A673 (cell line): Measurements from ENCODE around the gene HMCN2. TPM values are rescaled to one million over a fixed set of nuclear protein-coding genes. Genes with fewer than 3 reads are reported as not detected.

Experiments
- BruUV-seq: library from RNA; stranded (reverse); fragments of 400-500 nt; replicated peaks from 2 replicates; lab custom pipeline; 2021; lab: Mats Ljungman, UMichigan
- CTCF ChIA-PET: fragments of 300-600 bp; sonication (Branson Sonifier 250); formaldehyde crosslinking; loops from one replicate; lab custom pipeline; 2022; ENCODE audit warnings: antibody characterized with exemption; lab: Charles Lee
- POLR2A ChIA-PET: fragments of 300-600 bp; sonication (Branson Sonifier 250); formaldehyde crosslinking; loops from one replicate; lab custom pipeline; 2022; ENCODE audit warnings: antibody characterized with exemption; ENCODE audit not compliant: low non-redundant PET; lab: Charles Lee
- DNase-seq: peaks from one replicate; pipeline ENCODE4 v3.0.0-alpha.2; 2015; ENCODE audit warnings: low spot score
- H3K27ac ChIP-seq: fragments of 200-600 bp; sonication (generic); 2 replicates; pipeline ENCODE4 v1.5.1; 2016; ENCODE audit warnings: mixed run types, low read depth, mild to moderate bottlenecking, mixed read lengths, antibody characterized with exemption, low read length; ENCODE audit not compliant: poor library complexity, severe bottlenecking
- H3K27me3 ChIP-seq: fragments of 200-600 bp; sonication (generic); replicated peaks from 2 replicates; pipeline ENCODE4 v1.6.1; 2017; ENCODE audit warnings: mixed run types, low read depth, mild to moderate bottlenecking, mixed read lengths, antibody characterized with exemption, low read length; ENCODE audit not compliant: insufficient read depth, poor library complexity
- H3K36me3 ChIP-seq: fragments of 200-600 bp; sonication (generic); 2 replicates; pipeline ENCODE4 v1.6.1; 2016; ENCODE audit warnings: mixed run types, mild to moderate bottlenecking, mixed read lengths, antibody characterized with exemption, low read length; ENCODE audit not compliant: insufficient read depth, poor library complexity, severe bottlenecking
- H3K4me1 ChIP-seq: fragments of 200-600 bp; sonication (generic); 2 replicates; pipeline ENCODE4 v1.6.1; 2017; ENCODE audit warnings: mixed run types, mild to moderate bottlenecking, mixed read lengths, antibody characterized with exemption, low read length; ENCODE audit not compliant: insufficient read depth, poor library complexity, severe bottlenecking
- H3K4me3 ChIP-seq: fragments of 200-600 bp; sonication (generic); 2 replicates; pipeline ENCODE4 v1.5.1; 2016; ENCODE audit warnings: low read depth, mixed run types, mild to moderate bottlenecking, mixed read lengths, low read length; ENCODE audit not compliant: poor library complexity, severe bottlenecking
- H3K9me3 ChIP-seq: fragments of 200-600 bp; sonication (generic); 2 replicates; pipeline ENCODE4 v1.6.1; 2016; ENCODE audit warnings: mixed run types, low read depth, mild to moderate bottlenecking, mixed read lengths, antibody characterized with exemption, low read length; ENCODE audit not compliant: poor library complexity, severe bottlenecking
- EZH2 ChIP-seq: fragments of 200-600 bp; sonication (generic); IDR thresholded peaks from 2 replicates; pipeline ENCODE4 v1.6.1; 2017; ENCODE audit warnings: borderline replicate concordance, low read depth, mild to moderate bottlenecking, mixed read lengths, antibody characterized with exemption, low read length; ENCODE audit not compliant: poor library complexity, severe bottlenecking
- intact Hi-C: fragments of 100-400 bp; cut with micrococcal nuclease; formaldehyde crosslinking; loops from one replicate; pipeline ENCODE4 v1.10.0; 2022; ENCODE audit not compliant: unreplicated experiment
- total RNA-seq: library from RNA; stranded (reverse); gene quantifications from 2 replicates; pipeline ENCODE4 v1.2.3, GENCODE V29; 2021
- TF ChIP-seq, protein P1 (sequence below): fragments of 300-800, 200-600 bp; sonication (generic); conservative IDR thresholded peaks from 2 replicates; pipeline ENCODE4 v1.5.1; 2017; ENCODE audit warnings: low read depth, mild to moderate bottlenecking, antibody characterized with exemption, low read length, moderate library complexity, mixed read lengths

The HMCN2 gene
- total RNA-seq, 1 experiment from 2014 or later, result 0.28 TPM

DNA sequence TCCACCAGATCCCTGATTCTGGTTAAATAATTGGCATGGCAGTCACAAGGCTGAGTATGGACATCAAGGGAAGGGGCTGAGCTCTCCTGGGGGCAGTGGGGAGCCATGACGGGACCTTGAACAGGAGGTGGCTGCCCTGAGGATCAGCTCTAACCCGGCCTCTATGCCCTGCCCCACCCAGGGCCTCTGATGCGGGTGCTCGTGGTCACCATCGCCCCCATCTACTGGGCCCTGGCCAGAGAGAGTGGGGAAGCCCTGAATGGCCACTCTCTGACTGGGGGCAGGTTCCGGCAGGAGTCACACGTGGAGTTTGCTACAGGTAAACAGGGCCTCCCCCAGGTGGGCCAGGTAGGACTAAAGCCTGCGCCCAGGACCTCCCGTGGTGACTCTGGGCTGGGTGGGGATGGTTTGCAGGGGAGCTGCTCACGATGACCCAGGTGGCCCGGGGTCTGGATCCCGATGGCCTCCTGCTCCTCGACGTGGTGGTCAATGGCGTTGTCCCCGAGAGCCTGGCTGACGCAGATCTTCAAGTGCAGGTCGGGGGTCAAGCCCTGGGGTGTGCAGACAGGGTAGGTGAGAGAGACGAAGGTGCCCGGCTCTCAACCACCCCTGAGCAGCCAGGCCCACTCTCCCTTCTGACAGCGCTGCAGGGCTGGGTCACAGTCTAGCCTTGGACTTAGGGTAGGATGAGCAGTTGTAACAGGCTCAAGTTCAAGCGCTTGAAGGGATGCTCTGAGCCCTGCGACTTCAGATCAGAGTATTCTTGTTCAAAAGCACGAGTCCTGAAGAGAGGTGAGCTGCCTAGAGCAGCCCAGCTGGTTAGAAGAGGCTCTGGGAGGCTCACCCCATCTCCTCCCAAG lies 159.3 kb downstream of the HMCN2 start:
- no peaks in the 10 kb centered on the region for H3K36me3 ChIP-seq
- no peak overlapping the region for H3K4me3 ChIP-seq
- H3K27ac ChIP-seq, result no peak overlapping the region
- TF ChIP-seq EZH2, result no peak
- TF ChIP-seq, protein P1, sequence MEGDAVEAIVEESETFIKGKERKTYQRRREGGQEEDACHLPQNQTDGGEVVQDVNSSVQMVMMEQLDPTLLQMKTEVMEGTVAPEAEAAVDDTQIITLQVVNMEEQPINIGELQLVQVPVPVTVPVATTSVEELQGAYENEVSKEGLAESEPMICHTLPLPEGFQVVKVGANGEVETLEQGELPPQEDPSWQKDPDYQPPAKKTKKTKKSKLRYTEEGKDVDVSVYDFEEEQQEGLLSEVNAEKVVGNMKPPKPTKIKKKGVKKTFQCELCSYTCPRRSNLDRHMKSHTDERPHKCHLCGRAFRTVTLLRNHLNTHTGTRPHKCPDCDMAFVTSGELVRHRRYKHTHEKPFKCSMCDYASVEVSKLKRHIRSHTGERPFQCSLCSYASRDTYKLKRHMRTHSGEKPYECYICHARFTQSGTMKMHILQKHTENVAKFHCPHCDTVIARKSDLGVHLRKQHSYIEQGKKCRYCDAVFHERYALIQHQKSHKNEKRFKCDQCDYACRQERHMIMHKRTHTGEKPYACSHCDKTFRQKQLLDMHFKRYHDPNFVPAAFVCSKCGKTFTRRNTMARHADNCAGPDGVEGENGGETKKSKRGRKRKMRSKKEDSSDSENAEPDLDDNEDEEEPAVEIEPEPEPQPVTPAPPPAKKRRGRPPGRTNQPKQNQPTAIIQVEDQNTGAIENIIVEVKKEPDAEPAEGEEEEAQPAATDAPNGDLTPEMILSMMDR, result no peak
- intact Hi-C loops, result loop anchor here (5.0 kb wide), 1 partner anchor 308 kb away; no protein-coding TSS in a partner anchor
- POLR2A ChIA-PET, result no interaction called here
- peaks cover 20% of the 10 kb centered on the region for H3K27me3 ChIP-seq
- CTCF ChIA-PET, result no interaction called here
- BruUV-seq, result no TSS peak
- H3K4me1 ChIP-seq, result peaks cover 31% of the 10 kb centered on the region
- no peaks in the 10 kb centered on the region for H3K9me3 ChIP-seq
- DNase-seq, result no peak

DNA sequence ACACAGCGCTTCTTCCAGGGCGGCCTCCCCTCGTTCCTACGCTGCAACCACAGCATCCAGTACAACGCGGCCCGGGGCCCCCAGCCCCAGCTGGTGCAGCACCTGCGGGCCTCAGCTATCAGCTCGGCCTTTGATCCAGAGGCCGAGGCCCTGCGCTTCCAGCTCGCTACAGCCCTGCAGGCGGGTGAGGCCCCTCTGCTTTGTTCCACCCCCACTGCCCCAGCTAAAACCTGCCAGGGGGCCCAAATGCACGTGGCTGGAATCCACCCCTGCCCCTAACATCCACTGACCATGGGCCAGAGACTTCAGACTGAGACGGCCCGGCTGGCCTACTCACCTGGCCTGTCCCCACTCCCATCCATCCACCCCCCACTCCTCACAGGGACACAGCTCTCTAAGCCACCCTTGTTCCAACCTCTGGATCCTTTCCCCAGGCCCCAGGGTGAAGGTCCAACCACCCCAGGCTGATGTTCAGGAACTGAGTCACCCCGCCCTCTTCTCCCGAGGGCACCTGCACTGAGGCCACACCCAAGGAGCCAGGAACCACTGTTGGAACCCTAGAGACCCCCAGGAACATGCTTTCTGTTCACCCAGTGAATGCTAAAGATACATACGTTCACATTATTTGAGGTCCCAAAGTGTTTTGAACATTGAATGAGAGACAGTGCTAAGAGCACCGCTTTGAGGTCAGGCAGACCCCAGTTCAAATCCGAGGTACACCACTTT lies 160.3 kb downstream of the HMCN2 start:
- Histone ChIP-seq H3K9me3 (no peaks in the 10 kb centered on the region), H3K4me3 (no peak overlapping the region), H3K36me3 (no peaks in the 10 kb centered on the region), H3K27ac (no peak overlapping the region), H3K27me3 (peaks cover 14% of the 10 kb centered on the region), H3K4me1 (peaks cover 28% of the 10 kb centered on the region)
- no peak for DNase-seq
- intact Hi-C loops, result no loop called here
- TF ChIP-seq EZH2, result no peak
- TF ChIP-seq, protein P1, result no peak
- CTCF ChIA-PET, result no interaction called here
- BruUV-seq, result no TSS peak
- POLR2A ChIA-PET, result interaction anchor here (0.5 kb wide), 1 partner anchor 312 kb away, joined by 27 read pairs; no protein-coding TSS in a partner anchor

DNA sequence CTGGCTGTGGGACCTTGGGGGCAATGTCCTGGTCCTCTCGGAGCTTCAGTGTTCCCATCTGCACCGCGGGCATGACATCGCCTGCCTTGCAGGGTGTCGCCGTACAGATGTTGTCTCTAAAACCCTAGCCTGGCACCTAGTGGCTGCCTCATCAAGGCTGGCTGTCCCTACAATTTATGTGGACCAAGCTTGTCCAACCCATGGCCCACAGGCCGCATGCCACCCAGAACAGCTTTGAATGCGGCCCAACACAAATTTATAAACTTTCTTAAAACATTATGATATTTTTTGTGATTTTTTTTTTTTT lies 160.9 kb downstream of the HMCN2 start:
- no peak overlapping the region for H3K27ac ChIP-seq
- no peaks in the 10 kb centered on the region for H3K9me3 ChIP-seq
- TF ChIP-seq, protein P1, result peak; percentile 21; the same call in 1 of the 2 replicates
- TF ChIP-seq EZH2, result no peak
- ChIA-PET POLR2A (interaction anchor here (0.5 kb wide), 1 partner anchor 312 kb away, joined by 27 read pairs; no protein-coding TSS in a partner anchor), CTCF (no interaction called here)
- no TSS peak for BruUV-seq
- peaks cover 23% of the 10 kb centered on the region for H3K4me1 ChIP-seq
- intact Hi-C loops, result no loop called here
- DNase-seq, result no peak
- H3K36me3 ChIP-seq, result no peaks in the 10 kb centered on the region
- peaks cover 13% of the 10 kb centered on the region for H3K27me3 ChIP-seq
- H3K4me3 ChIP-seq, result no peak overlapping the region
